ENCODE data around the gene FRMD6.

Gene FRMD6

DNA sequence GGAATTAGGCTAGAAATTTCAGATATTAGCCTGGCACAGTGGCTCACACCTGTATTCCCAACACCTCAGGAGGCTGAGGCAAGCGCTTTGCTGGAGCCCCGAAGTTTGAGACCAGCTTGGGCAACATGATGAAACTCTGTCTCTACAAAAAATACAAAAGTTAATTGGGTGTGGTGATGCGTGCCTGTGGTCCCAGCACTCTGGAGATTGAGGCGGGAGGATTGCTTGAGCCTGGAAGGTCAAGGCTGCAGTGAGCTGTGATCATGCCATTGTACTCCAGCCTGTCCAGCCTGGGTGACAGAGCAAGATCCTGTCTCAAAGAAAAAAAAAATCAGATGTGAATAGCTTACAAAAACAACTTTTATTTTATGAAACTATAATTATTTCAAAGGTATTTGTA, 15.1 kb downstream of the FRMD6 start:
- no peak for DNase-seq (ENCODE audit: low read depth)

GRCh38 chr14:51668870-51669269, 17.2 kb downstream of the FRMD6 start:
- DNase-seq (ENCODE audit: low read depth): no peak

DNA sequence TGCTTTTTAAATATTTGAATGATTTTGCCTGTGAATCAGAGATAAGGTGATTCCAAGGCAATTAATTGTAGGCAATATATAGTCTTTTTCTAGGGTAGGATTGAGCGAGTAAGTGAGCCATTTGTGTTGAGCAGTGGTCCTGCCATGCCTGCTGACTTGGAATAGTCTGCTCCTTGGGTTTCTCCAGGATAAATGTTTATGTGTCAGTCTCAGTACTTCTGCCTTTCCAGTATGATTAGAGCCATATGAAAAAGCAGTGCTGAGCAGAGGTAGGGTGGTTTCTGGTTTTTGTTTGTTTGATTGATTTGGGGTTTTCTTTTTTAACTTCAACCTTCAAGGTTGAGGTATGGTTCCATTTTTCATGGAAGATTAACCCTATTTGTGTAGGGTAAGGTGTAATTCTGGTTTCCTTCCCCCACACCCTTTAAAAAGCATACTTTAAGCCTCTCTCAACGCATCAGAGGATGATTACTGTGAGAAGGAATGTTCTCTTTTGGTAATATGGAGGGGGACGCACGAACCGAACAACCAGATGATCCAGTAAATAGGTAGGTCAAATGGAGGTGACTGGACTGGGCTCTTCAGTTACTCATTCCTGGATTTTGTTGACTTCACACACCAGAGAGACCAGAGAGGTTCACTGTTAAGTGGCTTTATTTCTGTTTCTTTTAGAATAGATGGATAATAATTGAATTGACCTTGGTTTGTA, 22.7 kb downstream of the FRMD6 start:
- no peak for DNase-seq (ENCODE audit: low read depth)

- no peak for DNase-seq (ENCODE audit: low read depth)
Observed at GRCh38 chr14:51676549-51676948, 24.8 kb downstream of the FRMD6 start.

GRCh38 chr14:51677266-51677665, 25.6 kb downstream of the FRMD6 start:
- no peak for DNase-seq (ENCODE audit: low read depth)

GRCh38 chr14:51677738-51678137, 26.0 kb downstream of the FRMD6 start:
- no peak for DNase-seq (ENCODE audit: low read depth)

- no peak for DNase-seq (ENCODE audit: low read depth)
Observed at GRCh38 chr14:51680031-51680430, 28.3 kb downstream of the FRMD6 start.

DNA sequence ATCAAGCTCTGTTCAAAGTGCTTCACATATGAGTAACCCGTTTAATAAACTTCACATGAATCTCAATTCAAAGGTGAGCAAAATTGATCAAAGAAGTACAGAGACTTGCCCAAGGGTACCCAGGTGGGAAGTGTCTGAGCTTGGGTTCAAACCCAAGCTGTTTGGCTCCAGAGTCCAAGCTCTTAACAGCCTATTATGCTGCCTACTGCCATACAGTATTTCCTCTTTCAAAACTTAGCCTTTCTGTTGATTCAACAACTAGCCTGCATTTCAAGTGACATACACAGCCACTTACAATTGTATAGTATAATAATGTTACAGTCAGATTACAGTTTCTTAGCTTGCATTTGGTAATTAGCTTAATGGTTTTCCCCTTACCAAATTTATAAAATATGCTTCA, 29.7 kb downstream of the FRMD6 start:
- DNase-seq (ENCODE audit: low read depth): no peak

DNA sequence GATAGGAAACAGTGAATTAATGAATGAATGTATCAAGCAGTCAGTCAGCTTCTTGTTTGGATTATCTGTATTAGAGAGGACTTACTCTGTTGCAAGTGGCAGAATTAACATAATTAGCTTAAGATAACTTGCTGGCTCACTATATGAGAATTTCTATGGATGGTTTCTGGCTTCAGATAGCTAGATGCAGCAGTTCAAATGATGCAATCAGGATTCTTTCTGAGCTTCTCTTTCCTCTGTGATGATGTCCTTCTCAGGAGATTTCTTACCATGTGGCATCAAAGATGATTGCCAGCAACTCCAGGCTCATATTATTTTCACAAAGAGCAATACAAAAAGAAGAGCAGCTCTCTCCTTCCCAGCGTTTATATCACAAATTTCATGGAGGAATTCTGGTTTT, 30.7 kb downstream of the FRMD6 start:
- DNase-seq (ENCODE audit: low read depth): no peak

DNA sequence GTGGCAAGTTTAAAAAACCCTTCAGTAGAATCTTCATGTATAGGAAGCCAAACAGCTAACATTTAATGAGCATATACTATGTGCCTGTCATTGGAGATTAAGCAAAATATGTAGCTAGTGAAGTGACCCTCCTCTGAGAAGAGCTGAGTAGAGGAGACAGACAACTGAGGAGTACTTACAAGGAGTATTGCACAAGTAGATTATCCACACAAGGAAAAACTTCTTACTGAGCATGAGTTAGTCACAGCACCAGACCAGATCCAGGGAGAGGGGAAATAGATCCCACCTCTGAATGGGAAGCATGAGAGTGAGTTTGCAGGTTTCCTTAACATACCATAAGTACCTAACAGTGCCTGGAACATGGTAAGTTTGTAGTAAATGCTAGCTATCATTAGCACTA, 33.0 kb downstream of the FRMD6 start:
- no peak for DNase-seq (ENCODE audit: low read depth)

- DNase-seq (ENCODE audit: low read depth): no peak
Observed at GRCh38 chr14:51691176-51691575, 39.5 kb downstream of the FRMD6 start.

DNA sequence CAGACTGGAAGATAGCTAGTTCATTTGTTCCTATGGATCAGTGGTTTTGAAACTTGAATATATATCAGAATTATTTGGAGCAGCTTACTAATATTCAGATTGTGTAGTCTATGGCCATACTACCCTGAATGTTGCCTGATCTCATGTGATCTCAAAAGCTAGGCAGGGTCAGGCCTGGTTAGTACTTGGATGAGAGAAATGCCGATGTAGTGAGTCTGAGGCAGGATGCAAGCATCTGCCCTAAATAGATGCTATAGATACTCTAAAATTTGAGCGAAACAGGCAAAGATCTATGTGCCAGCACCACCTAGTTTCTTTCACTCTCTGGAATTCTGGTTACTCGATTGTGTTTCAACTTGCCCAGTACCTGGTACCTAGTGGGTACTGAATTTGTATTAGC, 40.9 kb downstream of the FRMD6 start:
- no peak for DNase-seq (ENCODE audit: low read depth)

- no peak for DNase-seq (ENCODE audit: low read depth)
Observed at GRCh38 chr14:51697848-51698247, 46.1 kb downstream of the FRMD6 start.

- no peak for DNase-seq (ENCODE audit: low read depth)
Observed at GRCh38 chr14:51701951-51702350, 50.2 kb downstream of the FRMD6 start.

GRCh38 chr14:51703787-51704186, 52.1 kb downstream of the FRMD6 start:
- no peak for DNase-seq (ENCODE audit: low read depth)

- DNase-seq (ENCODE audit: low read depth): no peak
Observed at GRCh38 chr14:51704545-51704944, 52.8 kb downstream of the FRMD6 start.

DNA sequence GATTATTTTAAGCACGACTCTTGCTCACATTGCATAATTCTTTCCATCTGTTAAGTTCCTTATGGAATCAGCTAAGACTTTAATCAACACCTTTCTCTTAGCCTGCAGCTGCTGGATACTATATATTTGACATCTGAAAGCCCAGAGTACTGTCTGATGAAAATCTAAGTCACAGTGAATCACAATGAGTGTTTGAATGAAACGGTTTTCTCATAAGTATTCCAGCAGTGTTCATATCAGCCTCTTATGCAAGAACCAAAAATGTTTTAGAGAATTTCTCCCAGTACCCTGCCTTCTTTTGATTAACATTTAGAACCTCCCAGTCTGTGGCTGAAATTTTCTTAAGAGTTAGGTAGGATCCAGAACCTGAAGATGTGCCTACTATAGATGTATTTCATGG, 55.6 kb downstream of the FRMD6 start:
- DNase-seq (ENCODE audit: low read depth): no peak

- no peak for DNase-seq (ENCODE audit: low read depth)
Observed at GRCh38 chr14:51711505-51711904, 59.8 kb downstream of the FRMD6 start.

DNA sequence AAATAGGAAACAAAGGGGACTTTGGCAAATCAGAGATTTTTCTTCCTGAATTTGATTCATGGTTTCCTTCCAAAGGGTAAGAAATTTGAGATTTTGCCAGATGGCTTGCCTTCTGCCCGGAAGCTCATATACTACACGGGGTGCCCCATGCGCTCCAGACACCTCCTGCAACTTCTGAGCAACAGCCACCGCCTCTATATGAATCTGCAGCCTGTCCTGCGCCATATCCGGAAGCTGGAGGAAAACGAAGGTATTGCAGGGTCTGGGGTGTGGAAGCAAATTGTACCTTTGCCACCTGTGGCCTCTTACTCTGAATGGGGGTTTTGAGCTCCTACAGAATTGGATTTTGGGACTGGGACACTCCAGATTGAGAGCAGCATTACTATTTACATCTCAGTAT, 63.5 kb downstream of the FRMD6 start:
- DNase-seq (ENCODE audit: low read depth): no peak

DNA sequence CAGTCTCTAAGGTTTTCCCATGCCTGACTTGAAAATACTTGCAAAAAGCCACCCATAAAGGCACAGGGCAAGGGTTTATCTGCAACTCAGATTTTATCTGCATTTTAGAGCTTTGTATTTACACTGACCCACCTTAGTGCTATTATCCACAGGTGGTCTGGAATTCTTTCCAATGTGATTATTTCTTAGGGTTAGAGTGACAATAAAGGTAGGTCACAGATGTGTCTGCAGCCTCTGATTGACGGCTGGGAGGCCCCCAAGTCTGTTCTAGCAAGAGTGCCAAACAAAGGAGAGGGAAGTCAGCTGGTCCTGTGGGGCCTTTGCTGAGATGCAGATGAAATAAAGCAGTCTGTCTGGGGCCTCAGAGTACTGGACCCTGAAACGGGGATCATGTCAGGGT, 64.0 kb downstream of the FRMD6 start:
- DNase-seq (ENCODE audit: low read depth): no peak

GRCh38 chr14:51716610-51717009, 64.9 kb downstream of the FRMD6 start:
- DNase-seq (ENCODE audit: low read depth): no peak

DNA sequence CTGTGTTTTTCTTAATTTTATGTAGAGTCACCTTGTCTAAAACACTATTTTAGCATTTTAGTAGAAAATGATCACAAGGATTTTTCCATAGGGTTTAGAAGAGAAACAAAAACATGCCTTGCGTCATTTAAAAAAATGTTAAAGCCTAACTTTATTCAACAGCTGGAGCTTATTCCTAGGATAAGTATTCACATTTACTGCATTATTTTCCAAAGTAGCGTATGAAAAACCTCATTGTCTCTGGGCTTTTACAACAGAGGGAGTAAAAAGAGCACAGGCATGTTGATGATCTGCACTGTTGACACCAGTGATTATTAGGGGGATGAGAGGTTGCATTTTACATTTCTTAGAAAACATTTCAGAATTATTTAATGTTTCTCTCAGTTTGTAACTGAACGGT, 66.1 kb downstream of the FRMD6 start:
- no peak for DNase-seq (ENCODE audit: low read depth)

GRCh38 chr14:51719955-51720354, 68.2 kb downstream of the FRMD6 start:
- DNase-seq (ENCODE audit: low read depth): no peak

DNA sequence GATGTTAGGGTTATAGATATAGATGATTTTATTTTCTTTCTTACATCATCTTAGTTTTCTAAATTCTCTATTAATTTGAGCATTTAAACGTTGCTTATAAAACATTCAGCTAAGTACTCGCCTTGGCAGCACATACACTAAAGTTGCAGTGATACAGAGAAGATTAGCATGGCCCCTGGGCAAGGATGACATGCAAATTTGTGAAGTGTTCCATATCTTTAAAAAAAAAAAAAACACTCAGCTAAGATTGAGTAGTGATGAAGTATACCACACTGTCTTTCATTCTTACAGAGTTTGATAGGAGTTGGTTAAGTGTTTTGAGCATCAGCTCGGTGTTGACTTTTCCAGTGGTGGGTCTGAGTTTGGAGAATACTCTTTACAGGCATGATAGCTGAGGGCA, 72.3 kb downstream of the FRMD6 start:
- DNase-seq (ENCODE audit: low read depth): no peak

DNA sequence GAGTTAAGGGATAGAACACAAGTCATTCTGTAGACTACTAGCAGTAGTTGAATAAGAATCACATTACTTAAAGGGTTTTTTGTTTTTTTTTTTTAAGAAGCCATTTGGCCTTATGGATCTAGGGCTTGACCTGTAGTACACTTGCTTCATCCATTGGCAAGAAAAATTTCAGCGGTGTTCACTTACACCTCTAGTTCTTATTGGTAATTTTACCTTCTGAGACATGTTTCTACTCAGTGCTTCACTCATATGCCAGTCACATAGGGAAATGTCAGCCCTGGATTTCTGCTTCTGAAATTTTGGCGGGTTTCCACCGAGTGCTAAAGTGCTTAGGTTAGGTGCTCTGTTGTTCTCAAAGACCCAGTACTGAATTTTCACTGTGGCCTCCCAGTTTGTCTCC, 72.9 kb downstream of the FRMD6 start:
- DNase-seq (ENCODE audit: low read depth): no peak

Measured in stimulated activated CD8-positive, alpha-beta memory T cell treated with anti-CD3 and anti-CD28 coated beads, Interleukin-7, amount 100 ng/mL, for 24 hours (primary cell).